HepG2 (cell line): ENCODE data around the gene GSTT2B. TPM values are rescaled to one million over a fixed set of nuclear protein-coding genes. Genes with fewer than 3 reads are reported as not detected.

Experiments used
- ARNT2 ChIP-seq: sonication (generic); formaldehyde crosslinking; IDR thresholded peaks from 2 replicates; pipeline ENCODE4 v1.8.0; 2022; ENCODE audit warnings: mild to moderate bottlenecking, low read depth, missing genetic modification reagents, moderate library complexity
- ATF1 ChIP-seq: IDR thresholded peaks from 2 replicates; pipeline ENCODE4 v1.6.1; 2016; ENCODE audit warnings: mild to moderate bottlenecking, control low read depth
- EED ChIP-seq: sonication (generic); formaldehyde crosslinking; IDR thresholded peaks from 2 replicates; pipeline ENCODE4 v1.5.0; 2020; ENCODE audit warnings: mild to moderate bottlenecking, missing genetic modification reagents
- KDM4B ChIP-seq: sonication (generic); formaldehyde crosslinking; IDR thresholded peaks from 2 replicates; pipeline ENCODE4 v1.4.0; 2020; ENCODE audit warnings: missing genetic modification reagents
- MAFF ChIP-seq: IDR thresholded peaks from 2 replicates; pipeline ENCODE4 v1.6.1; 2011; ENCODE audit warnings: low read depth, low read length, improper control_type of control experiment
- SRF ChIP-seq: IDR thresholded peaks from 2 replicates; pipeline ENCODE4 v1.6.1; 2011; ENCODE audit warnings: mild to moderate bottlenecking, low read depth, low read length, moderate library complexity
- YEATS4 ChIP-seq: sonication (generic); formaldehyde crosslinking; IDR thresholded peaks from 2 replicates; pipeline ENCODE4 v1.4.0; 2020; ENCODE audit warnings: missing genetic modification reagents, borderline replicate concordance
- ZNF124 ChIP-seq: sonication (generic); formaldehyde crosslinking; IDR thresholded peaks from 2 replicates; pipeline ENCODE4 v1.4.0; 2020; ENCODE audit warnings: missing genetic modification reagents
- ZNF430 ChIP-seq: sonication (generic); formaldehyde crosslinking; IDR thresholded peaks from 2 replicates; pipeline ENCODE4 v1.9.0; 2021; ENCODE audit warnings: mild to moderate bottlenecking, missing genetic modification reagents
- ZNF850 ChIP-seq: sonication (generic); formaldehyde crosslinking; conservative IDR thresholded peaks from 2 replicates; pipeline ENCODE4 v1.9.0; 2021; ENCODE audit warnings: mild to moderate bottlenecking, missing genetic modification reagents
- polyA plus RNA-seq, 8 experiments: library from polyadenylated mRNA; depleted of rRNA in 3 of 8; stranded (reverse) in 7 of 8; unstranded in 1 of 8; fragments of >200 nt; fragmentation: Illumina TruSeq in 4 of 8; extraction: Trizol in 4 of 8; gene quantifications; 2 replicates each; pipeline versions ENCODE4 v1.2.1 to v1.2.3, GENCODE V29; 2011 to 2016; ENCODE audit warnings: low read depth in 4 of 8, missing spikeins in 1 of 8, mixed read lengths in 1 of 8; ENCODE audit not compliant: insufficient read depth in 1 of 8
- total RNA-seq, 5 experiments: library from RNA; depleted of rRNA; stranded (reverse); fragments of >200 nt; fragmentation: Illumina TruSeq; extraction: Trizol; gene quantifications; 2 replicates each; pipeline ENCODE4 v1.2.3, GENCODE V29; 2016; ENCODE audit warnings: low read depth in 1 of 5
- TF ChIP-seq, protein P1 (sequence below): sonication (generic); formaldehyde crosslinking; IDR thresholded peaks from 2 replicates; pipeline ENCODE4 v1.4.0; 2020; ENCODE audit warnings: missing genetic modification reagents, borderline replicate concordance
- TF ChIP-seq, protein P2 (sequence below): sonication (generic); formaldehyde crosslinking; IDR thresholded peaks from 2 replicates; pipeline ENCODE4 v1.5.1; 2020; ENCODE audit warnings: mild to moderate bottlenecking, missing genetic modification reagents
- TF ChIP-seq, protein P3 (sequence below): IDR thresholded peaks from 2 replicates; pipeline ENCODE4 v1.6.1; 2016; ENCODE audit warnings: mild to moderate bottlenecking, missing biosample characterization, missing genetic modification reagents
- TF ChIP-seq, protein P4 (sequence below): sonication (generic); formaldehyde crosslinking; IDR thresholded peaks from 2 replicates; pipeline ENCODE4 v1.5.0; 2020; ENCODE audit warnings: missing genetic modification reagents
- TF ChIP-seq, protein P5 (sequence below): sonication (generic); formaldehyde crosslinking; IDR thresholded peaks from 2 replicates; pipeline ENCODE4 v1.8.1; 2023; ENCODE audit warnings: missing genetic modification reagents, inconsistent platforms, borderline replicate concordance
- TF ChIP-seq, protein P6 (sequence below): sonication (generic); formaldehyde crosslinking; IDR thresholded peaks from 2 replicates; pipeline ENCODE4 v1.5.1; 2020; ENCODE audit warnings: missing genetic modification reagents, mild to moderate bottlenecking, borderline replicate concordance

Gene GSTT2B
- total and polyA plus RNA-seq, 2 of the 13 experiments (the other 11 are each of a cell fraction or from before 2014, with no cell fraction given): 1.5 to 3.9 TPM

DNA sequence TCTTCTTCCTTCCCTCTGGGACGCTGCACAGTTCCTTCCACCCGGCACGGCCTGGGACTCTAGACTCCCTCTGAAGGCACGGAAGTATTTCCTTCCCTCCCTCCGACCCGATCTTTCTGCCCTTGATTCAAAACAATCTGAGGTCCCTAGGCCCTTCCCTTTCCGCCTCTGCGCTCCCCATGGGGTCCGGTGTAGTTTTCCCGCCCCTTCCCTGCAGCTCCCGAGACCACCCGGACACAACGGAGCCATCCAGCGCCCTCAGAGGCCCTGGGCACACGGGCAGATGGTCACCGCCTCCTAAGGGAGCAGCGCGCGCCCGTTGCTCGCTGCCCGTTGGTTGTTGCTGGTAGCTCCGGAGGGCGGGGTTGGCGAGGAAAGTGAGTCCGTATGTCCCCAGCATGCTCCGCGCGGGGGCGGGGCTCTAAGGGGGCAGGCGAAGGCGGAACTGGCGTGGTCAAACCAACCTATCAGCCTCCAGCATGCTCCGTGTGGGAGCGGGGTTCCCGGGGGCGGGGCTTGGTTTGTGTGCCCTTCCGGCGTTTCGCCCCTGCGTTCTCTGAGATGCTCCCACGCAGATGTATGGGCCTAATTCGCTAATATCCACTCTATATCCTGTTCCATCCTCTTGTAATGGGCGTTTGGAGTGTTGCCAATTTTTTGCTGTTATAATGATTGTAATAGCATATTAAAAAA, 47.2 kb downstream of the GSTT2B start (continued):
- TF ChIP-seq, protein P1, sequence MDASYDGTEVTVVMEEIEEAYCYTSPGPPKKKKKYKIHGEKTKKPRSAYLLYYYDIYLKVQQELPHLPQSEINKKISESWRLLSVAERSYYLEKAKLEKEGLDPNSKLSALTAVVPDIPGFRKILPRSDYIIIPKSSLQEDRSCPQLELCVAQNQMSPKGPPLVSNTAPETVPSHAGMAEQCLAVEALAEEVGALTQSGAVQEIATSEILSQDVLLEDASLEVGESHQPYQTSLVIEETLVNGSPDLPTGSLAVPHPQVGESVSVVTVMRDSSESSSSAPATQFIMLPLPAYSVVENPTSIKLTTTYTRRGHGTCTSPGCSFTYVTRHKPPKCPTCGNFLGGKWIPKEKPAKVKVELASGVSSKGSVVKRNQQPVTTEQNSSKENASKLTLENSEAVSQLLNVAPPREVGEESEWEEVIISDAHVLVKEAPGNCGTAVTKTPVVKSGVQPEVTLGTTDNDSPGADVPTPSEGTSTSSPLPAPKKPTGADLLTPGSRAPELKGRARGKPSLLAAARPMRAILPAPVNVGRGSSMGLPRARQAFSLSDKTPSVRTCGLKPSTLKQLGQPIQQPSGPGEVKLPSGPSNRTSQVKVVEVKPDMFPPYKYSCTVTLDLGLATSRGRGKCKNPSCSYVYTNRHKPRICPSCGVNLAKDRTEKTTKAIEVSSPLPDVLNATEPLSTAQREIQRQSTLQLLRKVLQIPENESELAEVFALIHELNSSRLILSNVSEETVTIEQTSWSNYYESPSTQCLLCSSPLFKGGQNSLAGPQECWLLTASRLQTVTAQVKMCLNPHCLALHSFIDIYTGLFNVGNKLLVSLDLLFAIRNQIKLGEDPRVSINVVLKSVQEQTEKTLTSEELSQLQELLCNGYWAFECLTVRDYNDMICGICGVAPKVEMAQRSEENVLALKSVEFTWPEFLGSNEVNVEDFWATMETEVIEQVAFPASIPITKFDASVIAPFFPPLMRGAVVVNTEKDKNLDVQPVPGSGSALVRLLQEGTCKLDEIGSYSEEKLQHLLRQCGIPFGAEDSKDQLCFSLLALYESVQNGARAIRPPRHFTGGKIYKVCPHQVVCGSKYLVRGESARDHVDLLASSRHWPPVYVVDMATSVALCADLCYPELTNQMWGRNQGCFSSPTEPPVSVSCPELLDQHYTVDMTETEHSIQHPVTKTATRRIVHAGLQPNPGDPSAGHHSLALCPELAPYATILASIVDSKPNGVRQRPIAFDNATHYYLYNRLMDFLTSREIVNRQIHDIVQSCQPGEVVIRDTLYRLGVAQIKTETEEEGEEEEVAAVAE (CRISPR knock-in tag): peak; percentile 96
- TF ChIP-seq, protein P2, sequence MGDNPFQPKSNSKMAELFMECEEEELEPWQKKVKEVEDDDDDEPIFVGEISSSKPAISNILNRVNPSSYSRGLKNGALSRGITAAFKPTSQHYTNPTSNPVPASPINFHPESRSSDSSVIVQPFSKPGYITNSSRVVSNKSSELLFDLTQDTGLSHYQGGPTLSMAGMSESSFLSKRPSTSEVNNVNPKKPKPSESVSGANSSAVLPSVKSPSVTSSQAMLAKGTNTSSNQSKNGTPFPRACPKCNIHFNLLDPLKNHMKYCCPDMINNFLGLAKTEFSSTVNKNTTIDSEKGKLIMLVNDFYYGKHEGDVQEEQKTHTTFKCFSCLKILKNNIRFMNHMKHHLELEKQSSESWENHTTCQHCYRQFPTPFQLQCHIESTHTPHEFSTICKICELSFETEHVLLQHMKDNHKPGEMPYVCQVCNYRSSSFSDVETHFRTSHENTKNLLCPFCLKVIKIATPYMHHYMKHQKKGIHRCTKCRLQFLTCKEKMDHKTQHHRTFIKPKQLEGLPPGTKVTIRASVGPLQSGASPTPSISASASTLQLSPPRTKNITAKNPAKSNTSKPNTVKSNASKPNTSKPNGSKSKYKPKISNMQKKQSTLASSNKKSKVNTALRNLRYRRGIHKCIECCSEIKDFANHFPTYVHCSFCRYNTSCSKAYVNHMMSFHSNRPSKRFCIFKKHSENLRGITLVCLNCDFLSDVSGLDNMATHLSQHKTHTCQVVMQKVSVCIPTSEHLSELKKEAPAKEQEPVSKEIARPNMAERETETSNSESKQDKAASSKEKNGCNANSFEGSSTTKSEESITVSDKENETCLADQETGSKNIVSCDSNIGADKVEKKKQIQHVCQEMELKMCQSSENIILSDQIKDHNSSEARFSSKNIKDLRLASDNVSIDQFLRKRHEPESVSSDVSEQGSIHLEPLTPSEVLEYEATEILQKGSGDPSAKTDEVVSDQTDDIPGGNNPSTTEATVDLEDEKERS: peak; percentile 94
- TF ChIP-seq, protein P3, sequence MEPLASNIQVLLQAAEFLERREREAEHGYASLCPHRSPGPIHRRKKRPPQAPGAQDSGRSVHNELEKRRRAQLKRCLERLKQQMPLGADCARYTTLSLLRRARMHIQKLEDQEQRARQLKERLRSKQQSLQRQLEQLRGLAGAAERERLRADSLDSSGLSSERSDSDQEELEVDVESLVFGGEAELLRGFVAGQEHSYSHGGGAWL (CRISPR knock-in tag): peak; percentile 52; the same call in 1 of the 2 replicates
- peak; percentile 75; the same call in 1 of the 2 replicates for TF ChIP-seq EED (CRISPR knock-in tag)
- no peak for TF ChIP-seq ZNF124 (CRISPR knock-in tag)
- no peak for TF ChIP-seq MAFF
- TF ChIP-seq ZNF850 (CRISPR knock-in tag): no peak
- TF ChIP-seq SRF: no peak
- TF ChIP-seq YEATS4: peak; percentile 85
- peak; percentile 44; the same call in 1 of the 2 replicates for TF ChIP-seq ATF1
- 0 out of 2 replicates have a peak, but pooled peaks have one; percentile 43 for TF ChIP-seq ZNF430 (CRISPR knock-in tag)
- no peak for TF ChIP-seq KDM4B (CRISPR knock-in tag)
- TF ChIP-seq ARNT2: peak; percentile 88
- TF ChIP-seq, protein P4, sequence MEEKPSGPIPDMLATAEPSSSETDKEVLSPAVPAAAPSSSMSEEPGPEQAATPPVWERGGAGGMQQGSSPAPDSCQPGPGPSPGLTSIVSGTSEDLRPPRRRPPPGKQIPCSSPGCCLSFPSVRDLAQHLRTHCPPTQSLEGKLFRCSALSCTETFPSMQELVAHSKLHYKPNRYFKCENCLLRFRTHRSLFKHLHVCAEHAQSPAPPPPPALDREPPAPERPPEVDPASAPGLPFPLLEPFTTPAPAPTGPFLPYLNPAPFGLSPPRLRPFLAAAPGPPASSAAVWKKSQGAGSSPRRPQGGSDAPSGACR: peak; percentile 87; the same call in 1 of the 2 replicates
- TF ChIP-seq, protein P5, sequence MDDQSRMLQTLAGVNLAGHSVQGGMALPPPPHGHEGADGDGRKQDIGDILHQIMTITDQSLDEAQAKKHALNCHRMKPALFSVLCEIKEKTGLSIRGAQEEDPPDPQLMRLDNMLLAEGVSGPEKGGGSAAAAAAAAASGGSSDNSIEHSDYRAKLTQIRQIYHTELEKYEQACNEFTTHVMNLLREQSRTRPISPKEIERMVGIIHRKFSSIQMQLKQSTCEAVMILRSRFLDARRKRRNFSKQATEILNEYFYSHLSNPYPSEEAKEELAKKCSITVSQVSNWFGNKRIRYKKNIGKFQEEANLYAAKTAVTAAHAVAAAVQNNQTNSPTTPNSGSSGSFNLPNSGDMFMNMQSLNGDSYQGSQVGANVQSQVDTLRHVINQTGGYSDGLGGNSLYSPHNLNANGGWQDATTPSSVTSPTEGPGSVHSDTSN (CRISPR knock-in tag): 0 out of 2 replicates have a peak, but pooled peaks have one; percentile 4
- TF ChIP-seq, protein P6, sequence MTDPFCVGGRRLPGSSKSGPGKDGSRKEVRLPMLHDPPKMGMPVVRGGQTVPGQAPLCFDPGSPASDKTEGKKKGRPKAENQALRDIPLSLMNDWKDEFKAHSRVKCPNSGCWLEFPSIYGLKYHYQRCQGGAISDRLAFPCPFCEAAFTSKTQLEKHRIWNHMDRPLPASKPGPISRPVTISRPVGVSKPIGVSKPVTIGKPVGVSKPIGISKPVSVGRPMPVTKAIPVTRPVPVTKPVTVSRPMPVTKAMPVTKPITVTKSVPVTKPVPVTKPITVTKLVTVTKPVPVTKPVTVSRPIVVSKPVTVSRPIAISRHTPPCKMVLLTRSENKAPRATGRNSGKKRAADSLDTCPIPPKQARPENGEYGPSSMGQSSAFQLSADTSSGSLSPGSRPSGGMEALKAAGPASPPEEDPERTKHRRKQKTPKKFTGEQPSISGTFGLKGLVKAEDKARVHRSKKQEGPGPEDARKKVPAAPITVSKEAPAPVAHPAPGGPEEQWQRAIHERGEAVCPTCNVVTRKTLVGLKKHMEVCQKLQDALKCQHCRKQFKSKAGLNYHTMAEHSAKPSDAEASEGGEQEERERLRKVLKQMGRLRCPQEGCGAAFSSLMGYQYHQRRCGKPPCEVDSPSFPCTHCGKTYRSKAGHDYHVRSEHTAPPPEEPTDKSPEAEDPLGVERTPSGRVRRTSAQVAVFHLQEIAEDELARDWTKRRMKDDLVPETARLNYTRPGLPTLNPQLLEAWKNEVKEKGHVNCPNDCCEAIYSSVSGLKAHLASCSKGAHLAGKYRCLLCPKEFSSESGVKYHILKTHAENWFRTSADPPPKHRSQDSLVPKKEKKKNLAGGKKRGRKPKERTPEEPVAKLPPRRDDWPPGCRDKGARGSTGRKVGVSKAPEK: no peak
